Testis (tissue), 2 donors: Measurements from ENCODE around the gene NAT8L.

Experiments used
- CTCF ChIP-seq, 3 experiments: fragments of 450-650 bp in 2 of 3; fragments of 200-600 bp in 1 of 3; sonication (generic) in 1 of 3; IDR thresholded peaks; one replicate each; pipeline ENCODE4 v1.5.1; 2016 to 2019; ENCODE audit warnings: antibody characterized with exemption in 3 of 3, mild to moderate bottlenecking in 2 of 3, moderate library complexity in 1 of 3
- POLR2A ChIP-seq: fragments of 450-650 bp; IDR thresholded peaks from one replicate; pipeline ENCODE4 v1.6.1; 2017; ENCODE audit warnings: antibody characterized with exemption, mild to moderate bottlenecking, moderate library complexity

- no peak for TF ChIP-seq CTCF (IDR thresholded peaks at IDR 0.05)
- no peak for TF ChIP-seq POLR2A
Measured at GRCh38 chr4:2071912-2072867, 13.1 kb downstream of the NAT8L start.
